Activated CD4-positive, CD25-positive, alpha-beta regulatory T cell (primary cell): ENCODE results near the gene PARP12.

ENCODE experiments used
- DNase-seq, 4 experiments: peaks; one replicate each; lab custom pipeline; 2025; lab: John Stamatoyannopoulos, UW

The PARP12 gene

GRCh38 chr7:139991269-139991666 is 71.5 kb downstream of the PARP12 start:
- no peak for DNase-seq

- no peak for DNase-seq
Measured at GRCh38 chr7:139990571-139991268, 72.0 kb downstream of the PARP12 start.

- no peak for DNase-seq
Measured at GRCh38 chr7:139990142-139990535, 72.6 kb downstream of the PARP12 start.

GRCh38 chr7:139989366-139990141 is 73.2 kb downstream of the PARP12 start:
- DNase-seq, result no peak

- no peak for DNase-seq
Measured at GRCh38 chr7:139987691-139988516, 74.8 kb downstream of the PARP12 start.

GRCh38 chr7:139985811-139986210 is 76.9 kb downstream of the PARP12 start:
- no peak for DNase-seq

GRCh38 chr7:139984642-139985539 is 77.9 kb downstream of the PARP12 start:
- no peak for DNase-seq

- DNase-seq, result no peak
Measured at GRCh38 chr7:139982927-139983920, 79.5 kb downstream of the PARP12 start.

GRCh38 chr7:139981511-139981895 is 81.2 kb downstream of the PARP12 start:
- no peak for DNase-seq

GRCh38 chr7:139976838-139977656 is 85.7 kb downstream of the PARP12 start:
- no peak for DNase-seq

- no peak for DNase-seq
Measured at GRCh38 chr7:139976055-139976837, 86.5 kb downstream of the PARP12 start.

GRCh38 chr7:139974179-139974811 is 88.5 kb downstream of the PARP12 start:
- DNase-seq, result no peak
